ENCODE measurements around the gene SKIL.
A peak's percentile ranks its signal among the peaks of the same experiment; 100 is the strongest.
"Not testable (repeated sequence)": the region's sequence is repeated elsewhere in the genome, so short reads cannot be mapped to it uniquely, and the experiment has no call there.

SKIL gene

GRCh38 chr3:170357176-170358041 is at the start of gene SKIL:
Gene SKIL (plus strand): TSS chr3:170357715. CDS start chr3:170360332, 2,617 bp downstream.
- peak; percentile 92 to 97 (median 94) for DNase-seq

GRCh38 chr3:170309046-170309445 is 48.5 kb upstream of the SKIL start:
- DNase-seq, result no peak

- DNase-seq, result no peak
Observed at GRCh38 chr3:170317954-170318353, 39.6 kb upstream of the SKIL start.

- DNase-seq, result no peak
Observed at GRCh38 chr3:170320461-170321121, 36.9 kb upstream of the SKIL start.

GRCh38 chr3:170321321-170322034 is 36.0 kb upstream of the SKIL start:
- DNase-seq, result no peak

- no peak for DNase-seq
Observed at GRCh38 chr3:170322566-170323269, 34.8 kb upstream of the SKIL start.

GRCh38 chr3:170323331-170323730 is 34.2 kb upstream of the SKIL start:
- DNase-seq, result no peak

- DNase-seq, result no peak
Observed at GRCh38 chr3:170324962-170325361, 32.6 kb upstream of the SKIL start.

GRCh38 chr3:170327040-170327808 is 30.3 kb upstream of the SKIL start:
- no peak for DNase-seq

- DNase-seq, result not testable (repeated sequence)
Observed at GRCh38 chr3:170327868-170328548, 29.5 kb upstream of the SKIL start.

GRCh38 chr3:170330366-170330765 is 27.1 kb upstream of the SKIL start:
- DNase-seq, result no peak

GRCh38 chr3:170331143-170331542 is 26.4 kb upstream of the SKIL start:
- no peak for DNase-seq

- DNase-seq, result no peak
Observed at GRCh38 chr3:170337420-170337819, 20.1 kb upstream of the SKIL start.

- no peak for DNase-seq
Observed at GRCh38 chr3:170338690-170339340, 18.7 kb upstream of the SKIL start.

GRCh38 chr3:170342273-170342672 is 15.2 kb upstream of the SKIL start:
- not testable (repeated sequence) for DNase-seq

- DNase-seq, result not testable (repeated sequence)
Observed at GRCh38 chr3:170343859-170344258, 13.7 kb upstream of the SKIL start.

GRCh38 chr3:170344971-170345370 is 12.5 kb upstream of the SKIL start:
- no peak for DNase-seq

- no peak for DNase-seq
Observed at GRCh38 chr3:170346481-170347392, 10.8 kb upstream of the SKIL start.

GRCh38 chr3:170350515-170351413 is 6.8 kb upstream of the SKIL start:
- DNase-seq, result no peak

Measured in stimulated activated naive CD4-positive, alpha-beta T cell (primary cell).